ENCODE results near the gene ARRDC3.
"Not testable (repeated sequence)": the region's sequence is repeated elsewhere in the genome, so short reads cannot be mapped to it uniquely, and the experiment has no call there.

The ARRDC3 gene

DNA sequence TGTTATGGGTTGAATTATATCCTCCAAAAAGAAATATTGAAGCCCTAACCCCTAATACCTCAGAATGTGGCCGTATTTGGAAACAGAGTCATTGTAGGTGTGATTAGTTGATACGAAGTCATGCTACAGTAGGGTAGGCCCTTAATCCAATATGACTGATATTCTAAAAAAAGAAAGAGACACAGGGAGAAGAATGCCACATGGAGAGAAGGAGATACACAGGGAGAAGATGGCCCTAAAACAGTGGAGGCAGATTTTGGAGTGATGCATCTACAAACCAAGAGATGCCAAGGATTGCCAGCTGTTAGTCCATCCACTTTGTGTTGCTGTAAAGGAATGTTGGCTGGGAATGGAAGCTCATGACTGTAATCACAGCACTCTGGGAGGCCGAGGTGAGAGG lies 21.3 kb downstream of the ARRDC3 start:
- DNase-seq (ENCODE audit: low read depth) = no peak
- TF ChIP-seq, protein P1, sequence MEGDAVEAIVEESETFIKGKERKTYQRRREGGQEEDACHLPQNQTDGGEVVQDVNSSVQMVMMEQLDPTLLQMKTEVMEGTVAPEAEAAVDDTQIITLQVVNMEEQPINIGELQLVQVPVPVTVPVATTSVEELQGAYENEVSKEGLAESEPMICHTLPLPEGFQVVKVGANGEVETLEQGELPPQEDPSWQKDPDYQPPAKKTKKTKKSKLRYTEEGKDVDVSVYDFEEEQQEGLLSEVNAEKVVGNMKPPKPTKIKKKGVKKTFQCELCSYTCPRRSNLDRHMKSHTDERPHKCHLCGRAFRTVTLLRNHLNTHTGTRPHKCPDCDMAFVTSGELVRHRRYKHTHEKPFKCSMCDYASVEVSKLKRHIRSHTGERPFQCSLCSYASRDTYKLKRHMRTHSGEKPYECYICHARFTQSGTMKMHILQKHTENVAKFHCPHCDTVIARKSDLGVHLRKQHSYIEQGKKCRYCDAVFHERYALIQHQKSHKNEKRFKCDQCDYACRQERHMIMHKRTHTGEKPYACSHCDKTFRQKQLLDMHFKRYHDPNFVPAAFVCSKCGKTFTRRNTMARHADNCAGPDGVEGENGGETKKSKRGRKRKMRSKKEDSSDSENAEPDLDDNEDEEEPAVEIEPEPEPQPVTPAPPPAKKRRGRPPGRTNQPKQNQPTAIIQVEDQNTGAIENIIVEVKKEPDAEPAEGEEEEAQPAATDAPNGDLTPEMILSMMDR (conservative IDR thresholded peaks at IDR 0.05; ENCODE audit: control insufficient read depth, insufficient read depth, low read depth, low read length) = no peak
- no peak overlapping the region for H3K4me3 ChIP-seq (ENCODE audit: control insufficient read depth, low read depth, low read length)

DNA sequence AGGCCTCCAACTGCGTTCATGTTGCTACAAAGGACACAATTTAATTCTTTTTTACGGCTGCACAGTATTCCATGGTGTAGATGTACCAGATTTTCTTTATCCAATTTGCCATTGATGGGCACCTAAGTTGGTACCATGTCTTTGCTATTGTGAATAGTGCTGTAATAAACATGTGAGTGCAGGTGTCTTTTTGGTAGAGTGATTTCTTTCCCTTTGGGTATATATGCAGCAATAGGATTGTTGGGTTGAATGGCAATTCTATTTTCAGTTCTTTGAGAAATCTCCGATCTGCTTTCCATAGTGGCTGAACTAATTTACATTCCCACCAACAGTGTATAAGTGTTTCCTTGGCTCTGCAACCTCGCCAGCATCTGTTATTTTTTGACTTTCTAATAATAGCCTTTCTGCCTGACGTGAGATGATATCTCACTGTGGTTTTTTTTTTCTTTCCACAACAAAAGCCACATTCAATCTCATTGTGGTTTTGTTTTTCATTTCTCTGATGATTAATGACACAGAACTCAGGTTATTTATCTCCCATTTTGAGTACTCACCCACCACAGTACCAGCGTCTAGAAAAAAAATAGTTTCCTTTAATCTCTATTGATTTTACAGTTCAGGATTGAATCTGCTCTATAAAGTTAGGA lies 21.9 kb downstream of the ARRDC3 start:
- H3K4me3 ChIP-seq (ENCODE audit: control insufficient read depth, low read depth, low read length) = no peak overlapping the region
- DNase-seq (ENCODE audit: low read depth) = no peak
- TF ChIP-seq, protein P1 (conservative IDR thresholded peaks at IDR 0.05; ENCODE audit: control insufficient read depth, insufficient read depth, low read depth, low read length) = no peak

DNA sequence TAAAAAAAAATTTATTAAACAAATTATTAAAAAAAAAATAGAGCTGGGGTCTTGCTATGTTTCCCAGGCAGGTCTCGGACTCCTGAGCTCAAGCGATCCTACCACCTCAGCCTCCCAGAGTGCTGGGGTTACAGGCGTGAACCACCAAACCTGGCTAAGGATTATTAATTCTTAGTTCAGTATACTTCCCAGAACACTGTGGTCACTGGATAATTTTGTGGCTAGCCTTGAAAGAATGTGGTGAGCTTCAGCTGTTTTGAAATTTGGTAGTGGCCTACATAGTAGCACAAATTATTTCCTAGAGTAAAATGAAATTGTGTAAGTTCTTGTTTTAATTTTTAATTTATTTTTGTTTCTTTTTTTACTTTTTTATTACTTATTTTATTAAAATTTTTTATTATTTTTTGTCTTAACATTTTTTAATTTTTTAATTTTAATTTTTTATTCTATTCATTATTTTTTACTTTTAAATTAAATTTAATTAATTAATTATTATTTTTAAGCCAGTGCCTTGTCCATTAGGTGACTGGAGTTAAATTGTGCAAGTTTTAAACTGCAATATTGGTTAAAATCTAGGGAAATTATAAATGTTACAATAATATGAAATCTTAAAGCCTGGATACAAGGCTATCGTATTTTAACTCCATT lies 23.0 kb downstream of the ARRDC3 start:
- no peak overlapping the region for H3K4me3 ChIP-seq (ENCODE audit: control insufficient read depth, low read depth, low read length)
- DNase-seq (ENCODE audit: low read depth) = no peak
- TF ChIP-seq, protein P1 (conservative IDR thresholded peaks at IDR 0.05; ENCODE audit: control insufficient read depth, insufficient read depth, low read depth, low read length) = no peak

DNA sequence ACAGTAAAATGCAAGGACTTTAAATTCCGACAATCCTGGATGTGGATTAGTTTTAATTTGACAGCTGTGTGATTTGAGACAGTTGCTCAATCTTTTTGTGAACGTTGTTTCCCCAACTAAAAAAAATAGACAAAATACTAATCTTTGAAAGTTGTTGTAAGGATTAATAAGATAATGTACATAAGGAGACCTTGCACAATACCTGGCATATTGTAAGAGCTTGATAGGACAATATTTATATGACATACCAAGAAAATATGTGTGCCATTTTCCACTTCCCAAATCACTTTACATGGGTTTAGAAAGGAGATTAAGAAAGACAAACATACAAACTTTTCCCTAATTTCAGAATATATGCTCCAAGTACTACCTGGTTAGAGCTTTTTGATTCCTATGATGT lies 25.3 kb downstream of the ARRDC3 start:
- TF ChIP-seq, protein P1 (conservative IDR thresholded peaks at IDR 0.05; ENCODE audit: control insufficient read depth, insufficient read depth, low read depth, low read length) = no peak
- DNase-seq (ENCODE audit: low read depth) = no peak
- no peak overlapping the region for H3K4me3 ChIP-seq (ENCODE audit: control insufficient read depth, low read depth, low read length)

DNA sequence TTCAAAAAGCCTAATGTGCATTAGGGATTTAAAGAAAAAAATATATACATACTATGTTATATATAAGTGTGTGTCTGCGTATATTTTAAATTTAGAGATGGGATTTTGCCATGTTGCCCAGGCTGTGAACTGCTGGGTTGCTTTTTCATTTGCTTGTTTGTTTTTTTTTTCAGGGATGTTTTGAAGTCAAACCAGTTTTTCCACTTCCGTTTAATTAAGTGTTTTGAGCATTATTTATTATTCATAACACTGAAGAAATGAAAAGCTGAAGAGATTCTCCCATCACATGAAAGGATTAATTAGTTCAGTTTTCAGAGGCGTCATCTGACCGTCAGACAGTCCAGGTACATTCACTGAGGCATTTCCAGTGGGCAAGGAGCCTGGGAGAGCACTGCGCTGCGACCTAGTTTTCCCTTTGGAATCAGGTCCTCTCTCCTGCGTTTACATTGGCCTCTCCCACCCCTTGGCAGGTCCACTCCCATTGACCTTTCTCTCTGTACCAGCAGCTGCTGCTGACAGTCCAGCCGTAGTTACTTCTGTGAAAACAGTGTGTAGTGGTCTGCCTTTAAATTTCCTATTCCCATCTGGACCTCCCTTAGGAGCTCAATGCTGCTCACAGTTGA lies 26.0 kb downstream of the ARRDC3 start:
- TF ChIP-seq, protein P1 (conservative IDR thresholded peaks at IDR 0.05; ENCODE audit: control insufficient read depth, insufficient read depth, low read depth, low read length) = no peak
- no peak for DNase-seq (ENCODE audit: low read depth)
- H3K4me3 ChIP-seq (ENCODE audit: control insufficient read depth, low read depth, low read length) = no peak overlapping the region

DNA sequence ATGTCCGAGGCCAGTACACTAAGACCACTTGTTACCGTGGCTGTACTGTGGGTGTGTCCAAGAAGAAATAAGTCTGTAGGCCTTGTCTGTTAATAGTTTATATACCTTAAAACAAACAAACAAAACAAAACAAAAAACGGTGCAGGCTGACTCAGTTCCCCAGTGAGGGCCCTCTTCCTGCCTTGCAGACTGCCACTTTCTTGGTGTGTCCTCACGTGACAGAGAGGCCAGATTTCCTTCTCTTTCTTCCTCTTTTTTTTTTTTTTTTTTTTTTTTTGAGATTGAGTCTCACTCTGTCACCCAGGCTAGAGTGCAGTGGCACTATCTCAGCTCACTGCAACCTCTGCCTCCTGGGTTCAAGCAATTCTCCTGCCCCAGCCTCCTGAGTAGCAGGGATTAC lies 28.2 kb downstream of the ARRDC3 start:
- H3K4me3 ChIP-seq (ENCODE audit: control insufficient read depth, low read depth, low read length); DNase-seq (ENCODE audit: low read depth): not testable (repeated sequence)
